Stimulated activated CD4-positive, alpha-beta T cell treated with anti-CD3 and anti-CD28 coated beads, Interleukin-12 subunit alpha, Interleukin-12 subunit beta, amount 100 ng/mL, for 4 hours (primary cell): ENCODE data around the gene LZTR1.

ENCODE experiments used
- DNase-seq: peaks from one replicate; pipeline ENCODE4 v3.0.0-alpha.2; 2020

Gene LZTR1

GRCh38 chr22:20983081-20983771, 1.1 kb downstream of the LZTR1 start:
- no peak for DNase-seq

GRCh38 chr22:20985720-20986119, 3.6 kb downstream of the LZTR1 start:
- DNase-seq = no peak

- no peak for DNase-seq
These were observed 4.3 kb downstream of the LZTR1 start for GRCh38 chr22:20986365-20986764.

GRCh38 chr22:20987375-20987774, 5.3 kb downstream of the LZTR1 start:
- DNase-seq = no peak

GRCh38 chr22:20988573-20989322, 6.7 kb downstream of the LZTR1 start:
- DNase-seq = no peak

GRCh38 chr22:20989323-20990138, 7.4 kb downstream of the LZTR1 start:
- no peak for DNase-seq

GRCh38 chr22:20990184-20991180, 8.4 kb downstream of the LZTR1 start:
- DNase-seq = no peak

- no peak for DNase-seq
These were observed 9.4 kb downstream of the LZTR1 start for GRCh38 chr22:20991252-20992055.

- no peak for DNase-seq
These were observed 10.0 kb downstream of the LZTR1 start for GRCh38 chr22:20992056-20992442.

- DNase-seq = no peak
These were observed 10.6 kb downstream of the LZTR1 start for GRCh38 chr22:20992456-20993303.

- DNase-seq = no peak
These were observed 11.4 kb downstream of the LZTR1 start for GRCh38 chr22:20993304-20994127.

- DNase-seq = no peak
These were observed 12.2 kb downstream of the LZTR1 start for GRCh38 chr22:20994128-20994901.

- no peak for DNase-seq
These were observed 12.8 kb downstream of the LZTR1 start for GRCh38 chr22:20994902-20995241.

- DNase-seq = no peak
These were observed 13.4 kb downstream of the LZTR1 start for GRCh38 chr22:20995329-20996030.

GRCh38 chr22:20996031-20996410, 13.9 kb downstream of the LZTR1 start:
- DNase-seq = no peak

- no peak for DNase-seq
These were observed 14.8 kb downstream of the LZTR1 start for GRCh38 chr22:20996598-20997535.
